Panc1 (cell line): ENCODE measurements around the gene SPAG5. TPM values are rescaled to one million over a fixed set of nuclear protein-coding genes. Genes with fewer than 3 reads are reported as not detected.

Experiments
- ATAC-seq: fragments of 200-7000 bp; cut with Tn5 transposase; 2 replicates; pipeline ENCODE4 v1.9.1; 2020; ENCODE audit warnings: mild to moderate bottlenecking, moderate library complexity
- BruUV-seq: library from RNA; stranded (reverse); fragments of 400-500 nt; replicated peaks from 2 replicates; lab custom pipeline; 2021; lab: Mats Ljungman, UMichigan
- CTCF ChIA-PET: fragments of 300-600 bp; sonication (Branson Sonifier 250); formaldehyde crosslinking; loops from one replicate; lab custom pipeline; 2022; ENCODE audit warnings: antibody characterized with exemption; lab: Charles Lee
- POLR2A ChIA-PET: fragments of 300-600 bp; sonication (Branson Sonifier 250); formaldehyde crosslinking; loops from one replicate; lab custom pipeline; 2022; ENCODE audit warnings: antibody characterized with exemption; lab: Charles Lee
- DNase-seq: peaks from one replicate; pipeline ENCODE4 v3.0.0-alpha.2; 2010; ENCODE audit warnings: low read depth, low spot score
- H3K27ac ChIP-seq: 2 replicates; pipeline ENCODE4 v1.5.1; 2011; ENCODE audit warnings: mild to moderate bottlenecking, low read length, inconsistent platforms
- H3K27me3 ChIP-seq: fragments of 200-500 bp; sonication (Bioruptor generic); 2 replicates; pipeline ENCODE4 v1.6.0; 2014; ENCODE audit warnings: low read length, inconsistent platforms; ENCODE audit not compliant: control insufficient read depth, insufficient read depth
- H3K36me3 ChIP-seq: fragments of 200-500 bp; sonication (Bioruptor generic); 2 replicates; pipeline ENCODE4 v1.5.1; 2014; ENCODE audit warnings: inconsistent platforms, mild to moderate bottlenecking, low read length, moderate library complexity; ENCODE audit not compliant: control insufficient read depth, insufficient read depth
- H3K4me1 ChIP-seq: 2 replicates; pipeline ENCODE4 v1.5.1; 2011; ENCODE audit warnings: inconsistent platforms, mild to moderate bottlenecking, low read length, moderate library complexity; ENCODE audit not compliant: control insufficient read depth, insufficient read depth
- H3K4me3 ChIP-seq, 2 experiments: 2 replicates each; pipeline ENCODE4 v1.5.1; 2011 to 2012; ENCODE audit warnings: low read depth in 2 of 2, low read length in 2 of 2, mild to moderate bottlenecking in 2 of 2, inconsistent platforms in 1 of 2, moderate library complexity in 1 of 2
- H3K9me3 ChIP-seq: fragments of 200-500 bp; sonication (Bioruptor generic); 2 replicates; pipeline ENCODE4 v1.5.1; 2014; ENCODE audit warnings: low read depth, mild to moderate bottlenecking, inconsistent platforms, low read length, moderate library complexity; ENCODE audit not compliant: control insufficient read depth, insufficient read depth
- CTCF ChIP-seq: fragments of 450-650 bp; IDR thresholded peaks from 2 replicates; pipeline ENCODE4 v1.5.1; 2017; ENCODE audit warnings: mild to moderate bottlenecking
- POLR2AphosphoS5 ChIP-seq: IDR thresholded peaks from 2 replicates; pipeline ENCODE4 v1.6.1; 2012; ENCODE audit warnings: mild to moderate bottlenecking, low read depth, low read length, moderate library complexity
- REST ChIP-seq, 2 experiments: IDR thresholded peaks; 2 replicates each; pipeline ENCODE4 v1.6.1; 2011 to 2012; ENCODE audit warnings: low read depth in 2 of 2, control low read depth in 1 of 2, low read length in 1 of 2, mild to moderate bottlenecking in 1 of 2, moderate library complexity in 1 of 2; ENCODE audit not compliant: insufficient read depth in 1 of 2
- SIN3A ChIP-seq: IDR thresholded peaks from 2 replicates; pipeline ENCODE4 v1.6.1; 2012; ENCODE audit warnings: low read depth, mild to moderate bottlenecking, low read length, moderate library complexity, borderline replicate concordance; ENCODE audit not compliant: insufficient read depth
- TCF7L2 ChIP-seq: IDR thresholded peaks from 2 replicates; pipeline ENCODE4 v1.6.1; 2011; ENCODE audit warnings: mild to moderate bottlenecking, low read depth, low read length, inconsistent platforms
- in situ Hi-C: cut with HindIII; loops from 2 replicates; pipeline ENCODE4 v1.10.0; 2016; ENCODE audit warnings: low sequenced_read_pairs, low pct_unique_long_range_greater_than_20kb
- intact Hi-C: fragments of 100-400 bp; cut with micrococcal nuclease; formaldehyde crosslinking; loops from one replicate; pipeline ENCODE4 v1.10.0; 2022; ENCODE audit not compliant: unreplicated experiment
- total RNA-seq: library from RNA; stranded (reverse); gene quantifications from one replicate; pipeline ENCODE4 v1.2.1, GENCODE V29; 2021; ENCODE audit not compliant: unreplicated experiment

SPAG5 gene
- total RNA-seq, 1 experiment from 2014 or later, result 152 TPM

- in situ Hi-C loops (no loop called here), intact Hi-C loops (no loop called here)
- no peaks in the 10 kb centered on the region for H3K27me3 ChIP-seq
- no peaks in the 10 kb centered on the region for H3K9me3 ChIP-seq
- H3K27ac ChIP-seq, result no peak overlapping the region
- H3K4me1 ChIP-seq, result no peaks in the 10 kb centered on the region
- no peak for ATAC-seq
- no peak overlapping the region for H3K4me3 ChIP-seq
- TF ChIP-seq TCF7L2 (no peak), REST (IDR thresholded peaks at IDR 0.05; ENCODE audit: insufficient read depth in 1 of 2, low read depth in 2 of 2, low read length in 1 of 2) (no peak), CTCF (no peak), POLR2AphosphoS5 (no peak), SIN3A (no peak)
- BruUV-seq, result no TSS peak
- H3K36me3 ChIP-seq, result peaks cover 33% of the 10 kb centered on the region
- CTCF ChIA-PET, result interaction anchor here (0.6 kb wide), 1 partner anchor 44 kb away, joined by 3 read pairs; no protein-coding TSS in a partner anchor
- DNase-seq, result no peak
- POLR2A ChIA-PET, result no interaction called here
Measured at GRCh38 chr17:28592260-28592659, 6.6 kb downstream of the SPAG5 start.

- DNase-seq, result no peak
- no peak for ATAC-seq
- BruUV-seq, result no TSS peak
- ChIA-PET CTCF (no interaction called here), POLR2A (no interaction called here)
- intact Hi-C loops, result no loop called here
- Histone ChIP-seq H3K36me3 (peaks cover 35% of the 10 kb centered on the region), H3K4me3 (no peak overlapping the region), H3K27me3 (no peaks in the 10 kb centered on the region), H3K4me1 (no peaks in the 10 kb centered on the region), H3K9me3 (no peaks in the 10 kb centered on the region), H3K27ac (no peak overlapping the region)
- in situ Hi-C loops, result no loop called here
- TF ChIP-seq SIN3A (no peak), REST (IDR thresholded peaks at IDR 0.05; ENCODE audit: insufficient read depth in 1 of 2, low read depth in 2 of 2, low read length in 1 of 2) (no peak), CTCF (no peak), POLR2AphosphoS5 (no peak), TCF7L2 (no peak)
Measured at GRCh38 chr17:28585851-28586250, 13.0 kb downstream of the SPAG5 start.
